Endothelial cell (in vitro differentiated cells): Measurements from ENCODE around the gene UBE2G2. TPM values are rescaled to one million over a fixed set of nuclear protein-coding genes. Genes with fewer than 3 reads are reported as not detected.

Source experiments
- DNase-seq: peaks from one replicate; pipeline ENCODE4 v3.0.0; 2021; ENCODE audit warnings: low spot score
- H3K27ac Mint-ChIP-seq: one replicate; pipeline ENCODE4 v1.8.0; 2021; ENCODE audit warnings: mixed read lengths, inconsistent platforms; ENCODE audit not compliant: unreplicated experiment
- H3K27me3 Mint-ChIP-seq: one replicate; pipeline ENCODE4 v1.8.0; 2021; ENCODE audit warnings: mild to moderate bottlenecking, moderate library complexity, mixed read lengths, inconsistent platforms; ENCODE audit not compliant: unreplicated experiment
- H3K36me3 Mint-ChIP-seq: one replicate; pipeline ENCODE4 v1.8.0; 2021; ENCODE audit warnings: mild to moderate bottlenecking, low read depth, mixed read lengths, inconsistent platforms; ENCODE audit not compliant: unreplicated experiment
- H3K4me1 Mint-ChIP-seq: one replicate; pipeline ENCODE4 v1.8.0; 2021; ENCODE audit warnings: mild to moderate bottlenecking, mixed read lengths, inconsistent platforms; ENCODE audit not compliant: unreplicated experiment
- H3K4me3 Mint-ChIP-seq: one replicate; pipeline ENCODE4 v1.8.0; 2021; ENCODE audit warnings: mild to moderate bottlenecking, mixed read lengths, inconsistent platforms; ENCODE audit not compliant: unreplicated experiment
- H3K9me3 Mint-ChIP-seq: one replicate; pipeline ENCODE4 v1.8.0; 2021; ENCODE audit warnings: mixed read lengths, inconsistent platforms; ENCODE audit not compliant: unreplicated experiment
- total RNA-seq: library from RNA; stranded (reverse); fragmentation: NEBNext Ultra II Directional; extraction: Animal tissue kit (Norgen Biotek cat#: 25700); gene quantifications from one replicate; pipeline ENCODE4 v1.2.1, GENCODE V29; 2021; ENCODE audit not compliant: unreplicated experiment
- TF ChIP-seq, protein P1 (sequence below): fragments of 200-600 bp; sonication (generic); IDR thresholded peaks from one replicate; pipeline ENCODE4 v1.5.0; 2021; ENCODE audit warnings: antibody characterized with exemption; ENCODE audit not compliant: unreplicated experiment

UBE2G2 gene
- total RNA-seq, 1 donor from 2014 or later = 49.6 TPM

DNA sequence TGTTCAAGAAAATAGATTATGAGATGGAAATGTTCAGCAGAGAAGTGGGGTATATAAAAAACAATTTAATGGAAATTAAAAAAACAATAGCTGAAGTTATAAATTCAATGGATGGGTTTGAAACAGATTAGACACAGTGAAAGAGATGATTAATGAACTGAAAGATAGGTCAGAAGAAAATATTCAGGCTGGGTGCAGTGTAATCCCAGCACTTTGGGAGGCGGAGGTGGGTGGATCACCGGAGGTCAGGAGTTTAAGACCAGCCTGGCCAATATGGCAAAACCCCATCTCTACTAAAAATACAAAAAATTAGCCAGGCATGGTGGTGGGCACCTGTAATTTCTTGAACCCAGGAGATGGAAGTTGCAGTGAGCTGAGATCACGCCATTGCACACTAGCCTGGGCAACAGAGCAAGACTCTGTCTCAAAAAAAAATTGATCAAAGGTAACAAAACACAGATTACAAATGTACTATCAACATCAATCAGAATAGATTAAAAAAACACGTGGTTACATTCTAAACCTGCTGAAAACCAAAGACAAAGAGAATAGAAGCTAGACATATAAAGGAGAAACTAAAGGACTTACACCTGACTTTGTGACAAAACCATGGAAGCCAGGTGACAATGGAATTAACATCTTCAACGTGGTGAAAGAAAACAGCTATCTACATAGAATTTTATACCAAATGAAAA, 21.0 kb upstream of the UBE2G2 start:
- Mint-ChIP-seq H3K27me3 (peaks cover 10% of the 10 kb centered on the region), H3K36me3 (peaks cover 20% of the 10 kb centered on the region), H3K9me3 (peaks cover 21% of the 10 kb centered on the region), H3K4me1 (no peaks in the 10 kb centered on the region), H3K4me3 (no peak overlapping the region), H3K27ac (no peak overlapping the region)
- no peak for DNase-seq
- TF ChIP-seq, protein P1, sequence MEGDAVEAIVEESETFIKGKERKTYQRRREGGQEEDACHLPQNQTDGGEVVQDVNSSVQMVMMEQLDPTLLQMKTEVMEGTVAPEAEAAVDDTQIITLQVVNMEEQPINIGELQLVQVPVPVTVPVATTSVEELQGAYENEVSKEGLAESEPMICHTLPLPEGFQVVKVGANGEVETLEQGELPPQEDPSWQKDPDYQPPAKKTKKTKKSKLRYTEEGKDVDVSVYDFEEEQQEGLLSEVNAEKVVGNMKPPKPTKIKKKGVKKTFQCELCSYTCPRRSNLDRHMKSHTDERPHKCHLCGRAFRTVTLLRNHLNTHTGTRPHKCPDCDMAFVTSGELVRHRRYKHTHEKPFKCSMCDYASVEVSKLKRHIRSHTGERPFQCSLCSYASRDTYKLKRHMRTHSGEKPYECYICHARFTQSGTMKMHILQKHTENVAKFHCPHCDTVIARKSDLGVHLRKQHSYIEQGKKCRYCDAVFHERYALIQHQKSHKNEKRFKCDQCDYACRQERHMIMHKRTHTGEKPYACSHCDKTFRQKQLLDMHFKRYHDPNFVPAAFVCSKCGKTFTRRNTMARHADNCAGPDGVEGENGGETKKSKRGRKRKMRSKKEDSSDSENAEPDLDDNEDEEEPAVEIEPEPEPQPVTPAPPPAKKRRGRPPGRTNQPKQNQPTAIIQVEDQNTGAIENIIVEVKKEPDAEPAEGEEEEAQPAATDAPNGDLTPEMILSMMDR = no peak

DNA sequence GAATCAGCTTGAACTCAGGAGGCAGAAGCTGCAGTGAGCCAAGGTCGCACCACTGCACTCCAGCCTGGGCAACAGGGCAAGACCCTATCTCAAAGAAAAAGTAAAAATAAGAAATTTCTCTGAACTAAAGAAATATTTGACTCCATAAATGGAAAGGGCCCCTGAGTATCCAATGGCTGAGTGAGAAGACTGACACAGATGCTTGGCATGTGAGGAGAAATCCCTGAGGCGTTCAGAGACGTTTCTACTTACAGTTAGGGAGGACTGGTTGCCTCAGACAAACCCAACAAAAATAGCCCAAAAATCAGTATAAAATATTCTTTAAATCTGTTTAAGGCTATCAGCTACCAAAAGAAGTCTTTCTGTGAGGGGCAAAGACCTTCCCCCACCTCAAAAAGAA, 19.2 kb upstream of the UBE2G2 start:
- no peak overlapping the region for H3K27ac Mint-ChIP-seq
- H3K4me3 Mint-ChIP-seq = no peak overlapping the region
- H3K36me3 Mint-ChIP-seq = peaks cover 12% of the 10 kb centered on the region
- TF ChIP-seq, protein P1 = no peak
- peaks cover 16% of the 10 kb centered on the region for H3K9me3 Mint-ChIP-seq
- H3K4me1 Mint-ChIP-seq = peaks cover 3% of the 10 kb centered on the region
- peaks cover 10% of the 10 kb centered on the region for H3K27me3 Mint-ChIP-seq
- no peak for DNase-seq

DNA sequence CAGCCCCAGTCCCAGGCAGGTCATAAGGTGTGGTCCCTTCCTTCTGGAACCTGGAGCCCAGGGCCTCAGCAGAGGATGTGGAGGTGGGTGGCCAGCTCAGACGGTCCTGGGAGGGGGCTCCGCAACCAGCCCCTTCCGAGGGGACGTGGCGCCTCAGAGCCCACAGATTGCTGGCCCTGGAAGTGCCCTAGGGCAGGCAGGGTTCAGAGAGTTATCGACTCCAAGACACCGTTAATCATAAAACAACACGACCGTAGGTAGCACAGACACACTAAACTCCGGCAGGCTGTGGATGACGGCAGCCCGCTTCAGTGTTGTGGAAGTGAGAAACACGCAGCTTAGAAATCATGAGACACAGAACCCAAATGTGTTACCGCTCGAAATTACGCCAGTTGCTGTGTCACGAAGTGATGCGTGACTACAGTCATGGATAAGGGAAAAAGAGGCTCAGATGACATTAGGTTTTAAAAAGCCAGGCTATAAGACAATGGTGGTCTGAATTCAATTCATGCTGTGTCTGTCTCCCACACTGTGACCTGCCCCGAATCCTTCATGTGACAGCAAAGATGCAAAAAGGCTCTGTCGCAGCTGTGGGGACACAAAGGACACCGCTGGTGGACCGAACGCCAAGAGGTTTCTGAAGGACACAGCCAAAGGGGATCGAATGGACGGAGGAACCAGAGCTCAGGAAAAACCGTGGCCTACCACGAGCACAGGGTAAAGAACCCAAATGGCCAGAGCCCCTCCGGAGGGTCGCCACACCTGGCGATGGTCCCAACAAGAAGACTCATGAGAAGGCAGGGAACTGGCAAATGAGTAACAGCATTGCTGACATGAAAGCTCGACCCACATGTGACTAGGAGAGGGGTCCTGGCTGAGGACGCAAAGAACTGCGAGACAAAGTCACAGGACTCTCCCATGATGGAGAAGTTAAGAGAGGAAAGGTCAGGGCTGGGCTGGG, 17.9 kb upstream of the UBE2G2 start:
- Mint-ChIP-seq H3K27ac (peak overlapping the region; percentile 36), H3K27me3 (peaks cover 10% of the 10 kb centered on the region), H3K36me3 (peaks cover 12% of the 10 kb centered on the region), H3K4me3 (peak overlapping the region; percentile 49), H3K4me1 (peaks cover 3% of the 10 kb centered on the region), H3K9me3 (peaks cover 16% of the 10 kb centered on the region)
- TF ChIP-seq, protein P1 = no peak
- no peak for DNase-seq

DNA sequence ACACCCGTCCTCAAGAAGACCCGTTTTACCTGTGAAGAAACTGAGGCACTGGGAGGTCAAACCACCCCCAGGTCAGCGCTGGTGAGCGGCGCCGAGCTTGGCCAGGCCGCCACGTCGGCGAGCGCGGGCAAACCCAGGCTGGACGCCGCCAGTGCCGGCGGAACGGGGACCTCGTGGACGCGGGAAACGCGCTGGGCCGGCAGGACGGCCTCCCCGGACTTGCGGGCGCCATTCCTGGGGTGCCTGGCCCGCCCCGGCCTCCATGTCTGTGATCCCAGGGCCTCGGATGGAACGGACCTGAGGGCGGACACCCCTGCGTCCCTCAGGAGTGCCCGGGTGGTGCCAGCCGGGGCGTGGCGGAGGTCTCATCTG, 17.0 kb upstream of the UBE2G2 start:
- no peak overlapping the region for H3K4me3 Mint-ChIP-seq
- peaks cover 10% of the 10 kb centered on the region for H3K36me3 Mint-ChIP-seq
- TF ChIP-seq, protein P1 = no peak
- peaks cover 13% of the 10 kb centered on the region for H3K9me3 Mint-ChIP-seq
- H3K27me3 Mint-ChIP-seq = peaks cover 8% of the 10 kb centered on the region
- no peak overlapping the region for H3K27ac Mint-ChIP-seq
- DNase-seq = no peak
- peaks cover 3% of the 10 kb centered on the region for H3K4me1 Mint-ChIP-seq
